NCI-H446 treated with DMSO at 0.1 percent for 48 hours (cell line): ENCODE data around the gene FGFR2.

Experiments
- DNase-seq: peaks from one replicate; lab custom pipeline; 2025; lab: John Stamatoyannopoulos, UW

The FGFR2 gene

GRCh38 chr10:121493521-121493920 is 104.7 kb downstream of the FGFR2 start:
- no peak for DNase-seq

- DNase-seq, result no peak
Observed at GRCh38 chr10:121490871-121491519, 107.2 kb downstream of the FGFR2 start.

- no peak for DNase-seq
Observed at GRCh38 chr10:121485436-121486139, 112.7 kb downstream of the FGFR2 start.

DNA sequence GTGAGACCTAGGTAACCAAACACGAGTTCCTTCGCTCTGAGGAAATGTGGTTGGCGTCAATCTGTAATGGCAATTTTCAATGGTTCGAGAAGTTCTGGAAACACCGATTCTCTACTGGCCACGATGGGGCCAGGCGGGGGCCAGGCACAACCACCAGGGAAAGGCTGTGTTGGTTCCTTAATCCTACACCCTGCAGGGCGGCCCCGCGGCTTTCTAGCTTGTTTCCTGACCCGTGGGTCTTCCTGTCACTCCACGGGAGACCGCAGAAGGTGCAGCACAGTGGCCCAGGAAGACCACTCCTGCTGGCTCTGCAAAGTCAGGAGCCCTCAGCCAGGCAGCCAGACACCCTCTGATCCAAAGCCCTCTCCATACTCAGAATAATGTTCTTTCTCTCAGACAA is 113.4 kb downstream of the FGFR2 start:
- no peak for DNase-seq

DNA sequence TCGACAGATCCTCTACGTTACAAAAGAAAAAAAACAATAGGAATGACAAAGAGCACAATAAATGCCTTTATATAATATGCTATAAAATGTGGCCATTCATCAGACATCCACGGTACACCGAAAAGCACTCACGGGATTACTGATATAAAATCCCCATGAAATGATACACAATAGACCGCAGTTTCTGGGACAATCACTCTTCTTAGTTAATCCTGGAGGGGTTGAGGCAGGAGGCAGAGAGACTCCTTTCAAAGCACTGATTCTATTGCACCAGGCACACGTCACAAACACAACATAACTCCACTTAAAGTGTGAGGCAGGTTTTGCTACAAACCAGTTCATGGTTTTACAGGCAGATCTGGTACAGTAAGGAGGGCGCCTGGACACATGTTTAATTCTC is 113.8 kb downstream of the FGFR2 start:
- DNase-seq, result no peak

DNA sequence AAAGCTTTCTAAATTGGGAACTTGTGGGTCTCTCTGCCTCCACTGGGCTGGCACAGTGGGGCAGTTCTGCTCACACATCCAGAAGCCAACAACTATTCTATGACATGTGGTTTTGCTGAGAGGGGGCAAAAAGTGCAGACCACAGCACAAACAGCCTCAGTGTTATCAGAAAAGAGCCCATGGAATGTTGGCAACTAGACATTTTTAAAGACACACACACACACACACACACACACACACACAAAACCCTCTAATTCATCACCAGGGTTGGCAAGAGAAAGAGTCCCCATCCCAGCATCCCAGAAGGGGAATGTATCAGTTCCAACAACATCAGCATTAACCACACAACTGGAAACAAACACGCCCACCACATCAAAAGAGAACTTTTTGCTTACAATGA is 117.1 kb downstream of the FGFR2 start:
- DNase-seq, result no peak

- DNase-seq, result no peak
Observed at GRCh38 chr10:121478556-121478955, 119.7 kb downstream of the FGFR2 start.

DNA sequence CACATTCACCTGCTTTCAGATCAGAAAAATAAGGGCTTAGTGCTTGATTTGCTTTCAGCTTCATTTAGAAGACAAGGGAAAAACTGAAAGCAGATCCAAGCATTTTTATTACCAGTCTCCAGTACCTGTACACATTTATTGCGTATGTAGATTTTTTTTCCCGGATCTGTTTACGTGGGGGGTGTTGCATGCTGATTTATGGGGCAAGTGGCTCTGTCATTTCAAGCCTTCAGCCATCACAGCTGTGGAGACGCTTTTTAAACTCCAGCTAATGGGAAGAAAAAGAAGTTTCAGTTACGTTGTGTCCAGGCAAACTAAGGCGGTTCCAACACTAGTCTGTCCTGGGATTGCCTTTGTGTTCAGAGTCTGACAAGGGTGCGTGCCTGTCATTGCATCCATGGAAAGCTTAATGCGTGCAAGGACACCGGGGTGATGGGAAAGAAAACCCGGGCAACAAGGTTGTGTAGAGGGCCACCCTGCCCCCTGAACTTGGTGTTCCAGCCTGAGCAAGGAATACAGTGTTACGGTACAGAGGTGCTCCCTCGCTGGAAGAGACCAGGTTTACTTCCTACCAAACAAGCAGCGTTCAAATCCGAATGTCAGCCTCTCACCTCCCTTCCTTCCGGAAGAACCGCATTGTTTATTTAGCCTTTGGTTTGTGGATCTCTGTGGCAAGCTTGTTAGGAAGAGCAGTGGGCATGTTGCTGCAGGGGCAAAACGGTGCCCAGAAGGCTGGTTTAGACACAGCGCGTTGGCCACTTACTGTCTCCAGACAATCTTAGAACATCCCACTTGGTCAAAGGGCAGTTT is 128.2 kb downstream of the FGFR2 start:
- no peak for DNase-seq

GRCh38 chr10:121468726-121469125 is 129.5 kb downstream of the FGFR2 start:
- DNase-seq, result no peak

DNA sequence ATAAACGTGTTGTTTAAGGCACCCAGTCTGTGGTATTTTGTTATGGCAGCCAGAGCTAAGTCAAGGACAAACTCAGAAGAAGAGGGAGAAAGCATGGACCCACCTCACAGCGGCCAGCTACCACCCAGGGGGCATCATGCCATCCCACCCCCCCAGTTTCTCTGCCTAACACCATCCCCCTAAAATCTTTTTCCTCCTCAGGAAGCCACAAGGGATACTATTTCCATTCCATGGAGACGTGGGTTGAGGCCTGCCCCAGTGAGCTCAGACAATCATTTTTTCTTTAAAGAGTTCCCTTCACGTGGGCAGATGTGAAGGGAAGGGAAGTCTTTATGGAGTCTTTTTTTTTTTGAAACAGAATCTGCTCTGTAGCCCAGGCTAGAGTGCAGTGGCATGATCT is 131.8 kb downstream of the FGFR2 start:
- DNase-seq, result no peak

DNA sequence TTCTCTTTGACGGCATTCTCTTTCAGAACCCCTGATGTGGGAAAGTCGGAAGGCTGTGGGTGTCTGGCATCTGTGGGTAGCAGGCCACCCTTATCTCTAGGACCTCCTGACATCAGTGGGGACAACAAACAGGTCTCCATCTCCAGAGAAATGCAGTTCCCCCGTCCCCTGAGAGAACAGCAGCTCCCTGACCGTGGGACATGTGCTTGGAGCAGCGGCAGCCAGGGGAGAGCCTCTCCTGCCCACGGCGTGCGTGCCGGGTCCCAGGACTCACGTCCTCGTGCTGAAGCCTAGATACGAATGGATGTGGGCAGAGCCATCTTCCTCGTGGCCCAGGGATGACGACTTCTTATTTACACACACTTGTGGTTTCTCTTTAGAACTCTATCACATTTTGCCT is 133.0 kb downstream of the FGFR2 start:
- no peak for DNase-seq

DNA sequence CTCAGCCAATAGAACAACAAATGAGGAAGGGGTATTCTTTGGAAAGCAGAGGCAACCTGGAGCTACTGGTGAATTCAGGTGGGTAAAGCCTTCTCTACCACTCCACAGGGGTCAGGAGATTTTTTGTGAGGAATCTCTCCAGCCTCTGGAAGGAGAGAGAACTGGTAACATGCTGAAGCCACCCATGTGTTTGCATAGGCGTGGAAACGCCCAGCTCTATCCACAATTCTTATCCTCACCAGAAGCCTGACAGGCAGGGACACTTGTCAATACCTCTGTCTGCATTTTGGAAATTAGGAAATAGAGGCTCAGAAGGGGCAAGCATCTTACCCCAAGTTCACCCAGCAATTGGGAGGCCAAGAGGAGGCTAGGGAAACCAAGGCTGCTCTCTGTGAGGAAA is 133.7 kb downstream of the FGFR2 start:
- DNase-seq, result no peak

DNA sequence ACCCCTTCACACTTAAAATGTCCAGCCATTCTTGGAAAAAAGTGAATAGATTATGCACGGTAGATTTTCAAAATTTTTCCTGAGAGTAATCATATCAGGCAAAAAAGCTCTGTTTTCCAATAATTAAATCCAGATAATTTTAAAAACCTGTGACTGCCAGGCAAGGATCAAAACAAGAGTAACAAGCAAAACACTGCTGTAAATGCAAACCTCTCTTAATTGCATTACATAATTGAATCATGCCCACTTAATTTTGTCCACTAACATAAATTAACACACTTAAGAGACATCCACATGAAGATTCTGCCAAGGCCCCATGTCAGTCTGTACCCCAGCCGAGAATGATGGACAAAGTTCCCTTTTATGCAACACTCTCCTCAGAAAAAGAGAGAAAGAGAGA is 135.3 kb downstream of the FGFR2 start:
- no peak for DNase-seq

GRCh38 chr10:121462281-121462680 is 136.0 kb downstream of the FGFR2 start:
- no peak for DNase-seq

GRCh38 chr10:121461307-121461706 is 136.9 kb downstream of the FGFR2 start:
- DNase-seq, result no peak

GRCh38 chr10:121460733-121461132 is 137.5 kb downstream of the FGFR2 start:
- no peak for DNase-seq

GRCh38 chr10:121459622-121460453 is 138.4 kb downstream of the FGFR2 start:
- no peak for DNase-seq

DNA sequence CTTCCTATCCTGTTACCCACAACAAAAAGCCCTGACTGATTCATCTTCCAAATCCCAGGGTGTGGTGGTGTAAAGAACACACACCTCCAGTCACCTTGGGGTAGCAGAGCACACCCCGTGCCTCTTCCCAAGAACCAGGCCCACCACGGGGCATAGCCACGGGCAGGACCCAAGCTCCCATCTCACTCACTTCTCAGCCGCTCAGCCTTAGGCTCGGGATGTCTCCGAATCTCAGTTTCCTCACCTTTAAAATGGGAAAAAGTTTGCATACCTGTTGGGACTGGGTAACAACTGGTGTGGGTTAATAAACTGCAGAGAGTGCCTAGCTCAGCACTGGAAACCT is 139.0 kb downstream of the FGFR2 start:
- no peak for DNase-seq

GRCh38 chr10:121457729-121458128 is 140.5 kb downstream of the FGFR2 start:
- no peak for DNase-seq

DNA sequence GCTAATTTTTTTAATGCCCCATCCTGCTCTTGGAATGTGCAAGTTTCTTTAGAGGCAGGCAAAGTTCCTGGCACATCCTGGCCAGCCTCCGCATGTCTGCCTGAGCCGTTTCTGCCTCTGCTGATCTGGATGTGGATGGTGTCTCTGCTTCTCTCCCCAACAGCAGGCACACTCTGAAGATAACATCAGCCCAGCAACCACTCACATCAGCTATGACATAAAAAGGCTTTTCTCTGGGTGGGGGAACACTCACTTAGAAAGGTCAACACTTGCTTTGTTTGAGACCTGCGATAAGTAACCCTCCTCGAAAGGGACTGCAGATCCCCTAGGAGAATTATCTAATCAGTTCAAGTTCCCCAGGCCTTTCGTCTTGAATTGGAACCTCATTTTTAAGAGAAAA is 142.9 kb downstream of the FGFR2 start:
- no peak for DNase-seq

DNA sequence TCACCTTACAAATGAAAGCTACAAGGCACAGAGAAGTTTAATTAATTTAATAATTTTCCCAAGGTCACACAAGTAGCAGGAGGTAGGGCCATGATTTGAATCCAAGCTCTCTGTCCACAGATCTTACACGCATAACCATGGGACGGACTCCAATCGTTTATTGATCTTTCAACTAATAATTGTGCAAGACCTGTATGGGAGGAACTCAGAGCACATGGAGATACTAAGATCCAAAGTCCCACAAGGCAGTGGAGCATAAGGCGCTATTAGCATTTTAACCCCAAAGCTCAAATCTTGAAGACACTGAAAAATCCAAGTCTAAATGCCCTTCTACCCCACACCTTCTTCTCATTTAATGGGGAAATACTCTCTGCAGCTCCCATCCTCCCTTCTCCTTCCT is 143.5 kb downstream of the FGFR2 start:
- no peak for DNase-seq

DNA sequence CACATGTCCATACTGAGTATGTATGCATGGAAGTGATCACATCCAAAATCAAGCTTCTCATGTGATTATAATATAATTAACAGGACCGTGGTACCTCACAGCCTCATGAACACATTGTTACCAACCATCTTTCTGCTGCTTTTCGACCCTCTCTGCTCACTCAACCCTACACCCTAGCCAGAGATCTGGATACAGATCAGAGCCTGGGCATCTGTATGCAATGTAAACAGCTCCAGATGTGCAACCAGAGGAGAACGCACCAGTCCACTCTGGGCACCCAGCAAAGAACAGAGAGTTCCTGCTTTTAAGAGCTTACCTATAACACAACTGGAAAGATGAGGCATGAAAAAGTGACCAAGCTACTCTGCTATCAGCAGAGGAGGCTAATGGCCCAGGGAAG is 145.1 kb downstream of the FGFR2 start:
- DNase-seq, result no peak
